H1 (cell line): ENCODE data around the gene SPEF2. TPM values are rescaled to one million over a fixed set of nuclear protein-coding genes. Genes with fewer than 3 reads are reported as not detected.

ENCODE experiments used
- CTCF ChIA-PET: fragments of 300-600 bp; sonication (Branson Sonifier 250); formaldehyde crosslinking; loops from one replicate; lab custom pipeline; 2021; ENCODE audit not compliant: partially characterized antibody; lab: Charles Lee
- POLR2A ChIA-PET: fragments of 300-600 bp; sonication (Branson Sonifier 250); formaldehyde crosslinking; loops from one replicate; lab custom pipeline; 2021; ENCODE audit warnings: inconsistent platforms; ENCODE audit not compliant: partially characterized antibody; lab: Charles Lee
- DNase-seq, 2 experiments: peaks; one replicate each; pipeline versions ENCODE4 v3.0.0 to v3.0.0-alpha.2; 2010 to 2022; ENCODE audit warnings: low spot score in 2 of 2, low read depth in 1 of 2, mixed read lengths in 1 of 2
- FAIRE-seq: peaks from 2 replicates; lab custom pipeline; 2011; peaks lifted over from hg19 to GRCh38; lab: Jason Lieb, UNC
- H2AFZ ChIP-seq: 2 replicates; pipeline ENCODE4 v1.8.1; 2012; ENCODE audit warnings: low read length, inconsistent platforms
- H2AK5ac ChIP-seq: 2 replicates; pipeline ENCODE4 v1.6.1; 2013; ENCODE audit warnings: low read depth, low read length
- H2BK120ac ChIP-seq: replicated peaks from 2 replicates; pipeline ENCODE3; 2013; ENCODE audit warnings: low read depth, low read length, inconsistent platforms
- H2BK12ac ChIP-seq: 2 replicates; pipeline ENCODE4 v1.6.1; 2013; ENCODE audit warnings: low read depth, low read length
- H2BK15ac ChIP-seq: 2 replicates; pipeline ENCODE4 v1.6.1; 2013; ENCODE audit warnings: low read length
- H2BK20ac ChIP-seq: 2 replicates; pipeline ENCODE4 v1.6.1; 2013; ENCODE audit warnings: low read length
- H2BK5ac ChIP-seq: 2 replicates; pipeline ENCODE4 v1.6.1; 2013; ENCODE audit warnings: low read depth, low read length
- H3K14ac ChIP-seq: 2 replicates; pipeline ENCODE4 v1.6.1; 2013; ENCODE audit warnings: inconsistent platforms; ENCODE audit not compliant: insufficient read length
- H3K18ac ChIP-seq: 2 replicates; pipeline ENCODE4 v1.6.1; 2013; ENCODE audit warnings: low read length; ENCODE audit errors: extremely low read depth
- H3K23ac ChIP-seq: 2 replicates; pipeline ENCODE4 v1.6.1; 2013; ENCODE audit warnings: inconsistent platforms; ENCODE audit not compliant: insufficient read length
- H3K23me2 ChIP-seq: 2 replicates; pipeline ENCODE4 v1.6.1; 2013; ENCODE audit warnings: low read depth, low read length
- H3K27ac ChIP-seq: 2 replicates; pipeline ENCODE4 v1.6.1; 2011; ENCODE audit warnings: low read depth, low read length, inconsistent platforms
- H3K27me3 ChIP-seq, 4 experiments: replicated peaks in 1 of 4; 1 replicate in 1 of 4; 2 replicates in 3 of 4; pipeline versions ENCODE4 v1.6.1 to v1.8.1; 2011 to 2013; ENCODE audit warnings: low read length in 3 of 4, mild to moderate bottlenecking in 3 of 4, inconsistent platforms in 2 of 4, mixed read lengths in 2 of 4, moderate library complexity in 1 of 4; ENCODE audit not compliant: control insufficient read depth in 3 of 4, insufficient read depth in 3 of 4; ENCODE audit errors: extremely low read depth in 1 of 4
- H3K36me3 ChIP-seq, 4 experiments: 2 replicates each; pipeline versions ENCODE4 v1.6.1 to v1.8.1; 2011 to 2013; ENCODE audit warnings: mild to moderate bottlenecking in 4 of 4, low read length in 3 of 4, moderate library complexity in 2 of 4, control low read depth in 1 of 4, inconsistent platforms in 1 of 4; ENCODE audit not compliant: insufficient read depth in 4 of 4, control insufficient read depth in 2 of 4
- H3K4ac ChIP-seq: replicated peaks from 2 replicates; pipeline ENCODE3; 2013; ENCODE audit warnings: low read length, low read depth, mixed read lengths, inconsistent platforms; ENCODE audit not compliant: insufficient read length
- H3K4me1 ChIP-seq, 4 experiments: replicated peaks in 1 of 4; 1 replicate in 1 of 4; 2 replicates in 3 of 4; pipeline versions ENCODE4 v1.6.1 to v1.8.1; 2011 to 2013; ENCODE audit warnings: low read length in 3 of 4, inconsistent platforms in 2 of 4, mixed read lengths in 1 of 4; ENCODE audit not compliant: insufficient read depth in 4 of 4, control insufficient read depth in 3 of 4
- H3K4me2 ChIP-seq, 2 experiments: 2 replicates each; pipeline versions ENCODE4 v1.6.1 to v1.8.1; 2011 to 2013; ENCODE audit warnings: low read depth in 2 of 2, low read length in 2 of 2, control low read depth in 1 of 2, inconsistent platforms in 1 of 2, mild to moderate bottlenecking in 1 of 2; ENCODE audit not compliant: insufficient read depth in 1 of 2
- H3K4me3 ChIP-seq, 4 experiments: fragments of 200-600, 300-600 bp in 1 of 4; sonication (generic), shearing (Covaris generic), sonication (Bioruptor Twin) in 1 of 4; 2 replicates each; pipeline versions ENCODE4 v1.5.1 to v1.8.1; 2011 to 2016; ENCODE audit warnings: low read length in 4 of 4, low read depth in 3 of 4, control low read depth in 2 of 4, inconsistent platforms in 2 of 4, mild to moderate bottlenecking in 2 of 4, mixed read lengths in 1 of 4, moderate library complexity in 1 of 4; ENCODE audit not compliant: insufficient read depth in 2 of 4; ENCODE audit errors: extremely low read depth in 1 of 4
- H3K56ac ChIP-seq: replicated peaks from 2 replicates; pipeline ENCODE3; 2013; ENCODE audit warnings: low read depth, mild to moderate bottlenecking, mixed read lengths, low read length, inconsistent platforms; ENCODE audit not compliant: insufficient read length
- H3K79me1 ChIP-seq: 2 replicates; pipeline ENCODE4 v1.6.1; 2013; ENCODE audit warnings: low read depth, low read length, control low read depth
- H3K79me2 ChIP-seq, 2 experiments: 2 replicates each; pipeline versions ENCODE4 v1.6.1 to v1.8.1; 2012 to 2013; ENCODE audit warnings: low read length in 2 of 2, mild to moderate bottlenecking in 2 of 2, inconsistent platforms in 1 of 2; ENCODE audit not compliant: insufficient read depth in 2 of 2, control insufficient read depth in 1 of 2
- H3K9ac ChIP-seq, 4 experiments: replicated peaks in 1 of 4; 1 replicate in 1 of 4; 2 replicates in 3 of 4; pipeline versions ENCODE4 v1.6.1 to v1.8.1; 2011 to 2013; ENCODE audit warnings: low read depth in 3 of 4, low read length in 3 of 4, control low read depth in 2 of 4, mild to moderate bottlenecking in 2 of 4, moderate library complexity in 2 of 4, inconsistent platforms in 1 of 4; ENCODE audit errors: extremely low read depth in 1 of 4
- H3K9me3 ChIP-seq, 2 experiments: 2 replicates each; pipeline versions ENCODE4 v1.6.1 to v1.8.1; 2012 to 2013; ENCODE audit warnings: mild to moderate bottlenecking in 2 of 2, moderate library complexity in 2 of 2, control low read depth in 1 of 2, inconsistent platforms in 1 of 2, low read depth in 1 of 2, low read length in 1 of 2, mixed read lengths in 1 of 2; ENCODE audit not compliant: insufficient read depth in 2 of 2
- H4K20me1 ChIP-seq, 2 experiments: replicated peaks in 1 of 2; 2 replicates each; pipeline versions ENCODE3 to v1.8.1; 2011 to 2013; ENCODE audit warnings: inconsistent platforms in 2 of 2, low read length in 2 of 2, mild to moderate bottlenecking in 1 of 2; ENCODE audit not compliant: insufficient read depth in 2 of 2, control insufficient read depth in 1 of 2
- H4K5ac ChIP-seq: 2 replicates; pipeline ENCODE4 v1.6.1; 2013; ENCODE audit warnings: low read length, low read depth, mixed read lengths, inconsistent platforms; ENCODE audit not compliant: insufficient read length
- H4K8ac ChIP-seq: 2 replicates; pipeline ENCODE4 v1.8.0; 2013; ENCODE audit warnings: mild to moderate bottlenecking, moderate library complexity, low read length, inconsistent platforms; ENCODE audit not compliant: insufficient read depth; ENCODE audit errors: extremely low read depth
- H4K91ac ChIP-seq: replicated peaks from 2 replicates; pipeline ENCODE3; 2013; ENCODE audit warnings: low read length, mixed read lengths, inconsistent platforms; ENCODE audit not compliant: insufficient read length
- ASH2L ChIP-seq: fragments of 200-600, 300-600 bp; sonication (generic); IDR thresholded peaks from one replicate; pipeline ENCODE4 v1.7.1; 2017; ENCODE audit warnings: low read length
- BRCA1 ChIP-seq: IDR thresholded peaks from 2 replicates; pipeline ENCODE4 v1.6.1; 2012; ENCODE audit warnings: low read depth, low read length, improper control_type of control experiment
- CEBPB ChIP-seq: IDR thresholded peaks from 2 replicates; pipeline ENCODE4 v1.6.1; 2012; ENCODE audit warnings: low read depth, low read length
- CTBP2 ChIP-seq: IDR thresholded peaks from 2 replicates; pipeline ENCODE4 v1.7.0; 2011; ENCODE audit warnings: borderline replicate concordance, mild to moderate bottlenecking, moderate library complexity, mixed read lengths, low read length; ENCODE audit not compliant: insufficient read depth, insufficient read length
- RNF2 ChIP-seq: fragments of 200-900, 300-1000 bp; sonication (generic); IDR thresholded peaks from 2 replicates; pipeline ENCODE4 v1.7.1; 2016; ENCODE audit warnings: borderline replicate concordance, low read depth, mild to moderate bottlenecking, antibody characterized with exemption, low read length; ENCODE audit not compliant: poor library complexity, severe bottlenecking; ENCODE audit errors: missing control alignments
- SAP30 ChIP-seq: fragments of 300-600 bp; sonication (generic); IDR thresholded peaks from 2 replicates; pipeline ENCODE4 v1.7.1; 2012; ENCODE audit warnings: low read length, moderate library complexity, mild to moderate bottlenecking, inconsistent platforms; ENCODE audit not compliant: insufficient read depth, insufficient replicate concordance
- SRF ChIP-seq: IDR thresholded peaks from 2 replicates; pipeline ENCODE4 v1.6.1; 2011; ENCODE audit warnings: mild to moderate bottlenecking, low read depth, low read length, moderate library complexity
- ZNF274 ChIP-seq: IDR thresholded peaks from 2 replicates; pipeline ENCODE4 v1.7.0; 2012; ENCODE audit warnings: low read length, borderline replicate concordance; ENCODE audit errors: extremely low read depth
- WGBS, 2 experiments: shearing (Covaris generic) in 1 of 2; methylation state at CpG; one replicate each; pipeline versions ENCODE4 v1.1.6 to v1.1.7; 2013 to 2015; ENCODE audit warnings: low lambda C conversion rate in 2 of 2, mixed read lengths in 2 of 2, inconsistent platforms in 1 of 2, low coverage in 1 of 2, missing lambda C conversion rate in 1 of 2; ENCODE audit not compliant: insufficient replicate concordance in 2 of 2, insufficient coverage in 1 of 2, insufficient read length in 1 of 2; ENCODE audit errors: extremely low coverage in 1 of 2, missing lambda C conversion rate in 1 of 2; 5-methylcytosine and 5-hydroxymethylcytosine counted together
- polyA plus RNA-seq, 7 experiments: library from polyadenylated mRNA; depleted of rRNA in 3 of 7; stranded (reverse) in 5 of 7; unstranded in 2 of 7; fragments of >200 nt in 5 of 7; fragments of 200-250 nt in 2 of 7; gene quantifications; 1 replicate in 5 of 7; 2 replicates in 1 of 7; 4 replicates in 1 of 7; pipeline versions ENCODE4 v1.2.1 to v1.2.3, GENCODE V29; 2011 to 2013; ENCODE audit warnings: missing spikeins in 2 of 7, mixed read lengths in 2 of 7
- total RNA-seq: library from RNA; stranded (reverse); fragmentation: NEBNext Ultra II Directional; extraction: Animal tissue kit (Norgen Biotek cat#: 25700); gene quantifications from 2 replicates; pipeline ENCODE4 v1.2.1, GENCODE V29; 2021

SPEF2 gene
- total and polyA plus RNA-seq, 2 of the 8 experiments (the other 6 are each of a cell fraction or from before 2014, with no cell fraction given): 0.14 to 0.73 TPM

DNA sequence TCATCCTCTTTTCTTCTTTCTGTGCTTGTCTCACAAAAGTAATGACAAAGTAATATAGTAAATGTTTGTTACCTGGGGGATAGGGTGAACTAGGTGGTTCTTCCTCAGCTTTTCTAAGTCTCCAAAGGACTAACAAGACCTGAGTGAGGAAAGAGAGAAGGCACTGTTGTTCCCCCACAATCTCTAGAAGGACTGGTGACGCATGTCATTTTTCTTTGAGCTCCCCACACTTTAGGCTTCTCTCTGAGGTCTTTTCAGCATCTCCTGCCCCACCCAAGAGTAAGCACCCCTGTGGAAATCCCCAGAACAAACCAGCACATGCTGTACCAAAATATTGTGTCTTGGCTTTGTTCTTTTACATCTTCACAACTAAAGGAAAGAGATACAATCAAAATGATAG lies 236.6 kb downstream of the SPEF2 start:
- Histone ChIP-seq H2BK5ac (no peak overlapping the region), H3K9me3 (no peaks in the 10 kb centered on the region), H3K27me3 (no peaks in the 10 kb centered on the region), H2BK20ac (no peak overlapping the region), H2BK120ac (no peak overlapping the region), H2AK5ac (no peak overlapping the region), H2BK12ac (no peak overlapping the region), H3K23ac (no peak overlapping the region), H3K36me3 (no peaks in the 10 kb centered on the region), H3K27ac (no peak overlapping the region), H4K8ac (no peak overlapping the region), H4K5ac (no peak overlapping the region), H4K20me1 (no peaks in the 10 kb centered on the region), H3K18ac (no peak overlapping the region), H3K14ac (no peak overlapping the region), H3K4ac (no peak overlapping the region), H2BK15ac (no peak overlapping the region), H2AFZ (no peak overlapping the region), H3K56ac (no peak overlapping the region), H3K4me1 (peaks cover 0 to 3% (median under 1%) of the 10 kb centered on the region in 4 experiments; a peak in 3 of 7 replicates), H3K4me3 (no peak overlapping the region), H3K23me2 (no peaks in the 10 kb centered on the region), H3K9ac (no peak overlapping the region), H3K79me2 (no peaks in the 10 kb centered on the region), H4K91ac (no peak overlapping the region), H3K4me2 (no peak overlapping the region), H3K79me1 (no peaks in the 10 kb centered on the region)
- CTCF ChIA-PET: no interaction called here
- POLR2A ChIA-PET: no interaction called here
- DNase-seq (no peak), FAIRE-seq (no peak)
- WGBS, 2 experiments: 100% methylated on average over 1 of the region's 1 CpG; no CpG with 5 or more reads in 1 of the 2 experiments
- TF ChIP-seq CEBPB (no peak), ASH2L (no peak), SAP30 (no peak), BRCA1 (no peak), RNF2 (no peak), CTBP2 (no peak), SRF (no peak), ZNF274 (no peak)
